K562 (cell line): Measurements from ENCODE around the gene SPIN1. TPM values are rescaled to one million over a fixed set of nuclear protein-coding genes. Genes with fewer than 3 reads are reported as not detected.
A peak's percentile ranks its signal among the peaks of the same experiment; 100 is the strongest.
"Not testable (repeated sequence)": the region's sequence is repeated elsewhere in the genome, so short reads cannot be mapped to it uniquely, and the experiment has no call there.

Source experiments
- ATAC-seq: fragments of 200-7000 bp; cut with Tn5 transposase; 3 replicates; pipeline ENCODE4 v1.9.1; 2020; ENCODE audit warnings: moderate library complexity
- BruUV-seq: library from RNA; stranded (reverse); fragments of 400-500 nt; replicated peaks from 2 replicates; lab custom pipeline; 2021; lab: Mats Ljungman, UMichigan
- CTCF ChIA-PET: fragments of 300-600 bp; formaldehyde crosslinking; extraction: SDS; loops from one replicate; lab custom pipeline; 2021; ENCODE audit warnings: low intra/inter-chr PET ratio; lab: Yijun Ruan, JAX
- POLR2A ChIA-PET: fragments of 300-600, 350-650 bp; sonication (Branson Sonifier 250); formaldehyde crosslinking; extraction: SDS; loops from one replicate; lab custom pipeline; 2021; ENCODE audit warnings: antibody characterized with exemption, inconsistent platforms; lab: Yijun Ruan, JAX
- DNase-seq, 4 experiments: peaks; one replicate each; pipeline versions ENCODE4 v3.0.0 to v3.0.0-alpha.2; 2011 to 2018; ENCODE audit warnings: low spot score in 3 of 4, mixed read lengths in 3 of 4; ENCODE audit errors: extremely low read depth in 1 of 4
- FAIRE-seq: peaks from 2 replicates; lab custom pipeline; 2011; peaks lifted over from hg19 to GRCh38; lab: Jason Lieb, UNC
- H2AFZ ChIP-seq: 2 replicates; pipeline ENCODE4 v1.6.0; 2011; ENCODE audit warnings: low read depth, low read length, control low read depth, inconsistent platforms
- H3K27ac ChIP-seq: fragments of 200-600 bp; 3 replicates; pipeline ENCODE4 v1.8.0; 2011; ENCODE audit warnings: low read depth, mild to moderate bottlenecking, control low read depth, inconsistent platforms, low read length, moderate library complexity, mixed read lengths; ENCODE audit errors: extremely low read depth
- H3K27me3 ChIP-seq, 2 experiments: fragments of 300-600 bp in 1 of 2; 2 replicates in 1 of 2; 3 replicates in 1 of 2; pipeline versions ENCODE4 v1.6.0 to v1.8.0; 2011; ENCODE audit warnings: inconsistent platforms in 2 of 2, low read length in 2 of 2, mild to moderate bottlenecking in 1 of 2, mixed read lengths in 1 of 2, moderate library complexity in 1 of 2; ENCODE audit not compliant: control insufficient read depth in 2 of 2, insufficient read depth in 2 of 2
- H3K36me3 ChIP-seq: fragments of 300-600 bp; 3 replicates; pipeline ENCODE4 v1.8.0; 2011; ENCODE audit warnings: mild to moderate bottlenecking, low read length, inconsistent platforms; ENCODE audit not compliant: control insufficient read depth, insufficient read depth
- H3K4me1 ChIP-seq, 2 experiments: fragments of 200-600 bp in 1 of 2; replicated peaks in 1 of 2; 2 replicates in 1 of 2; 3 replicates in 1 of 2; pipeline versions ENCODE4 v1.5.1 to v1.8.0; 2011; ENCODE audit warnings: inconsistent platforms in 2 of 2, low read length in 2 of 2, mild to moderate bottlenecking in 1 of 2, mixed read lengths in 1 of 2, moderate library complexity in 1 of 2; ENCODE audit not compliant: control insufficient read depth in 2 of 2, insufficient read depth in 2 of 2
- H3K4me2 ChIP-seq: 2 replicates; pipeline ENCODE4 v1.6.1; 2011; ENCODE audit warnings: low read length, control low read depth, inconsistent platforms, mixed read lengths; ENCODE audit not compliant: insufficient read depth
- H3K4me3 ChIP-seq: fragments of 200-600 bp; sonication (generic), shearing (Covaris generic); 2 replicates; pipeline ENCODE4 v1.5.1; 2016; ENCODE audit warnings: control low read depth, inconsistent platforms
- H3K79me2 ChIP-seq: fragments of 200-600 bp; 3 replicates; pipeline ENCODE4 v1.8.0; 2011; ENCODE audit warnings: low read length, inconsistent platforms; ENCODE audit not compliant: control insufficient read depth, insufficient read depth
- H3K9ac ChIP-seq, 2 experiments: 2 replicates each; pipeline versions ENCODE4 v1.6.0 to v1.6.1; 2011; ENCODE audit warnings: low read depth in 2 of 2, low read length in 2 of 2, control low read depth in 1 of 2, inconsistent platforms in 1 of 2, mild to moderate bottlenecking in 1 of 2, mixed read lengths in 1 of 2; ENCODE audit not compliant: insufficient read depth in 1 of 2
- H3K9me1 ChIP-seq: one replicate; pipeline ENCODE4 v1.6.0; 2011; ENCODE audit warnings: inconsistent platforms, mild to moderate bottlenecking, low read length, moderate library complexity; ENCODE audit not compliant: control insufficient read depth, insufficient read depth
- H3K9me3 ChIP-seq: replicated peaks from 2 replicates; pipeline ENCODE4 v1.5.1; 2011; ENCODE audit warnings: low read depth, low read length, inconsistent platforms; ENCODE audit not compliant: control insufficient read depth, insufficient read depth
- H4K20me1 ChIP-seq: replicated peaks from 2 replicates; pipeline ENCODE4 v1.6.1; 2011; ENCODE audit warnings: low read length, inconsistent platforms, mixed read lengths; ENCODE audit not compliant: control insufficient read depth, insufficient read depth
- CHD2 ChIP-seq: IDR thresholded peaks from 2 replicates; pipeline ENCODE4 v1.6.1; 2011; ENCODE audit warnings: low read depth, low read length
- WGBS: fragments of 100-300 bp; shearing (Covaris generic); methylation state at CpG from one replicate; pipeline ENCODE4 v1.1.6; 2016; ENCODE audit warnings: low coverage, mixed read lengths; ENCODE audit not compliant: insufficient coverage; ENCODE audit errors: missing lambda C conversion rate; 5-methylcytosine and 5-hydroxymethylcytosine counted together
- in situ Hi-C: fragments of 300-500 bp; cut with MboI; formaldehyde crosslinking; loops from 4 replicates; pipeline ENCODE4 v1.15.0; 2018; ENCODE audit warnings: inconsistent platforms, mixed read lengths
- intact Hi-C: fragments of 100-400 bp; cut with micrococcal nuclease; formaldehyde crosslinking; loops from 2 replicates; pipeline ENCODE4 v1.14.2; 2022
- polyA plus RNA-seq, 8 experiments: library from polyadenylated mRNA; depleted of rRNA in 4 of 8; stranded (reverse) in 5 of 8; unstranded in 3 of 8; fragments of >200 nt; fragmentation: Nextera tagmentation in 2 of 8; fragmentation: Illumina TruSeq in 1 of 8; extraction: Ambion mirVana in 2 of 8; extraction: Trizol in 1 of 8; gene quantifications; 2 replicates each; pipeline versions ENCODE4 v1.2.1 to v1.2.3, GENCODE V29; 2011 to 2014; ENCODE audit warnings: inconsistent platforms in 1 of 8, missing spikeins in 1 of 8
- total RNA-seq, 7 experiments: library from RNA; depleted of rRNA in 6 of 7; stranded (reverse); fragments of >200 nt in 6 of 7; fragmentation: Illumina TruSeq in 2 of 7; extraction: Trizol in 2 of 7; gene quantifications; 2 replicates each; pipeline versions ENCODE4 v1.2.1 to v1.2.3, GENCODE V29; 2011 to 2021; ENCODE audit warnings: low replicate concordance in 1 of 7
- TF ChIP-seq, protein P1 (sequence below): fragments of 250-450 bp; sonication (Bioruptor Pico); IDR thresholded peaks from 2 replicates; pipeline ENCODE4 v1.8.0; 2022; ENCODE audit warnings: inconsistent platforms

SPIN1 gene
- total and polyA plus RNA-seq, 9 of the 15 experiments (the other 6 are each of a cell fraction or from before 2014, with no cell fraction given), result 7.4 to 25.7 (median 15.6) TPM

DNA sequence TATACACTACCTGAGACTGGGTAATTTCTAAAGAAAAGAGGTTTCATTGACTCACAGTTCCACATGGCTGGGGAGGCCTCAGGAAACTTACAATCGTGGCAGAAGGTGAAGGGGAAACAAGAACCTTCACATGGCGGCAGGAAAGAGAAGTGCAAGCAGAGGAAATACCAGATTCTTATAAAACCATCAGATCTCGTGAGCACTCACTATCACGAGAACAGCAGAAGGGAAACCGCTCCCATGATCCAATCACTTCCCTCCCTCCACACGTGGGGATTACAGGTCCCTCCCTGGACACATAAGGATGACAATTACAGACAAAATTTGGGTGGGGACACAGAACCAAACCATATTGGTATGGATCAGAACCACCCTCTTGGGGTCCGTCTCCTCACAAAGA is 44.2 kb upstream of the SPIN1 start:
- Histone ChIP-seq H3K4me2 (no peak overlapping the region), H3K4me3 (no peak overlapping the region), H3K79me2 (no peaks in the 10 kb centered on the region), H3K9ac (no peak overlapping the region), H4K20me1 (no peaks in the 10 kb centered on the region), H2AFZ (no peak overlapping the region), H3K9me1 (no peaks in the 10 kb centered on the region), H3K27ac (no peak overlapping the region), H3K9me3 (no peaks in the 10 kb centered on the region), H3K36me3 (no peaks in the 10 kb centered on the region), H3K4me1 (no peaks in the 10 kb centered on the region), H3K27me3 (peaks cover 0 to 5% of the 10 kb centered on the region in 2 experiments; a peak in 2 of 5 replicates)
- 10% methylated on average over 7 of the region's 7 CpGs for WGBS
- 0 out of 3 replicates have a peak, but pooled peaks have one; percentile 35 for ATAC-seq
- no TSS peak for BruUV-seq
- intact Hi-C loops, result no loop called here
- in situ Hi-C loops, result no loop called here
- DNase-seq, result no peak
- ChIA-PET CTCF (no interaction called here), POLR2A (no interaction called here)
- no peak for FAIRE-seq
- TF ChIP-seq, protein P1, sequence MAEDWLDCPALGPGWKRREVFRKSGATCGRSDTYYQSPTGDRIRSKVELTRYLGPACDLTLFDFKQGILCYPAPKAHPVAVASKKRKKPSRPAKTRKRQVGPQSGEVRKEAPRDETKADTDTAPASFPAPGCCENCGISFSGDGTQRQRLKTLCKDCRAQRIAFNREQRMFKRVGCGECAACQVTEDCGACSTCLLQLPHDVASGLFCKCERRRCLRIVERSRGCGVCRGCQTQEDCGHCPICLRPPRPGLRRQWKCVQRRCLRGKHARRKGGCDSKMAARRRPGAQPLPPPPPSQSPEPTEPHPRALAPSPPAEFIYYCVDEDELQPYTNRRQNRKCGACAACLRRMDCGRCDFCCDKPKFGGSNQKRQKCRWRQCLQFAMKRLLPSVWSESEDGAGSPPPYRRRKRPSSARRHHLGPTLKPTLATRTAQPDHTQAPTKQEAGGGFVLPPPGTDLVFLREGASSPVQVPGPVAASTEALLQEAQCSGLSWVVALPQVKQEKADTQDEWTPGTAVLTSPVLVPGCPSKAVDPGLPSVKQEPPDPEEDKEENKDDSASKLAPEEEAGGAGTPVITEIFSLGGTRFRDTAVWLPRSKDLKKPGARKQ (CRISPR knock-in tag), result no peak
- TF ChIP-seq CHD2, result peak; percentile 56; the same call in 1 of the 2 replicates

DNA sequence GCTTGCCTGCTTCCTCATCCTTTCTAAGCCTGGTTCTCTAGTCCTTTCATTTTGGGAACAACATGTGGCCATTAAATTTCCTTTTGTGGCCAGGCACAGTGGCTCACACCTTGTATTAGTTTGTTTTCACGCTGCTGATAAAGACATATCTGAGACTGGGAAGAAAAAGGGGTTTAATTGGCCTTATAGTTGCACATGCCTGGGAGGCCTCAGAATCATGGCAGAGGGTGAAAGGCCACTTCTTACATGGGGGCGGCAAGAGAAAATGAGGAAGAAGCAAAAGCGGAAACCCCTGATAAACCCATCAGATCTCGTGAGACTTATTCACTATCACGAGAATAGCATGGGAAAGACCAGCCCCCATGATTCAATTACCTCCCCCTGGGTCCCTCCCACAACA is 37.9 kb upstream of the SPIN1 start:
- in situ Hi-C loops, H3K79me2 ChIP-seq, H3K4me2 ChIP-seq, H3K9me1 ChIP-seq, POLR2A ChIA-PET, H3K36me3 ChIP-seq, H3K27ac ChIP-seq, intact Hi-C loops, H3K9ac ChIP-seq, H3K9me3 ChIP-seq, ATAC-seq, BruUV-seq, DNase-seq, CTCF ChIA-PET, H3K4me1 ChIP-seq, H4K20me1 ChIP-seq, FAIRE-seq, H2AFZ ChIP-seq, H3K27me3 ChIP-seq, H3K4me3 ChIP-seq: not testable (repeated sequence)
- WGBS, result 5% methylated on average over 3 of the region's 5 CpGs
